WTC11 (cell line): ENCODE results near the gene CDC20.

ENCODE experiments used
- CREB1 ChIP-seq: sonication (generic); formaldehyde crosslinking; IDR thresholded peaks from 2 replicates; pipeline ENCODE4 v1.8.0; 2023; ENCODE audit warnings: mild to moderate bottlenecking, missing genetic modification reagents
- CTCF ChIP-seq: fragments of 200-600 bp; IDR thresholded peaks from 2 replicates; pipeline ENCODE4 v1.8.0; 2022; ENCODE audit warnings: antibody characterized with exemption
- GABPB1 ChIP-seq: sonication (generic); formaldehyde crosslinking; IDR thresholded peaks from 2 replicates; pipeline ENCODE4 v1.8.1; 2023; ENCODE audit warnings: mild to moderate bottlenecking, missing genetic modification reagents
- NR3C1 ChIP-seq: sonication (generic); formaldehyde crosslinking; conservative IDR thresholded peaks from 2 replicates; pipeline ENCODE4 v1.8.1; 2023; ENCODE audit warnings: low read depth, mild to moderate bottlenecking, missing genetic modification reagents
- SMAD3 ChIP-seq: sonication (generic); formaldehyde crosslinking; IDR thresholded peaks from 2 replicates; pipeline ENCODE4 v1.8.0; 2022; ENCODE audit warnings: missing genetic modification reagents, mild to moderate bottlenecking, borderline replicate concordance

- no peak for TF ChIP-seq CREB1 (CRISPR knock-in tag)
- TF ChIP-seq SMAD3 (CRISPR knock-in tag): no peak
- no peak for TF ChIP-seq GABPB1 (CRISPR knock-in tag)
- no peak for TF ChIP-seq CTCF
- TF ChIP-seq NR3C1 (CRISPR knock-in tag): no peak
Measured at GRCh38 chr1:43379476-43379875, 20.7 kb downstream of the CDC20 start.
